Uterus (tissue), 2 donors: Measurements from ENCODE around the gene SREBF1.

Source experiments
- POLR2A ChIP-seq, 2 donors: fragments of 450-650 bp; IDR thresholded peaks; one replicate each; pipeline ENCODE4 v1.6.1; 2016; ENCODE audit warnings: antibody characterized with exemption in 2 of 2, mild to moderate bottlenecking in 1 of 2, moderate library complexity in 1 of 2
- TF ChIP-seq, protein P1 (sequence below), 4 experiments: fragments of 200-600 bp in 2 of 4; fragments of 450-650 bp in 2 of 4; sonication (generic) in 2 of 4; IDR thresholded peaks; one replicate each; pipeline ENCODE4 v1.5.1; 2016 to 2019; ENCODE audit warnings: antibody characterized with exemption in 4 of 4, mild to moderate bottlenecking in 2 of 4, moderate library complexity in 1 of 4

DNA sequence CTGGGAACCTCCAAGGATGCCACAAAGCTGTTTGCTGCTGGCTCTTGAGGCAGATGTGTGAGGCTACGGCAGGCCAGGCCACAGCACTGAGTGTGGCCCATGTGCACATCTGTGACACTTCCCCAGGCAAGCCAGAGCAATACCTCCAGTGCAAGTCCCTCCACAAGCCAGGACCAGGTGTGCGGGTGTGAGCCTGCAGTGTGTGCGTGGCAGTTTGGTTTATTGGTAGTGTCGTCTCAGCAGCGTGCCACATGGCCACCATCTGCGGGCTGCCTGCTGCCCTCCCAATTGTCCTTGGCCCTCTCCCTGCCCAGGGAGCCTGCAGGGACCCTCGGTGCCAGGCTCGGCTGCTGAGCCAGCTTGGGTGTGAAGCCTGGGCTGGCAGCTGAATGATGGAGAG is 9.9 kb upstream of the SREBF1 start:
- TF ChIP-seq, protein P1, sequence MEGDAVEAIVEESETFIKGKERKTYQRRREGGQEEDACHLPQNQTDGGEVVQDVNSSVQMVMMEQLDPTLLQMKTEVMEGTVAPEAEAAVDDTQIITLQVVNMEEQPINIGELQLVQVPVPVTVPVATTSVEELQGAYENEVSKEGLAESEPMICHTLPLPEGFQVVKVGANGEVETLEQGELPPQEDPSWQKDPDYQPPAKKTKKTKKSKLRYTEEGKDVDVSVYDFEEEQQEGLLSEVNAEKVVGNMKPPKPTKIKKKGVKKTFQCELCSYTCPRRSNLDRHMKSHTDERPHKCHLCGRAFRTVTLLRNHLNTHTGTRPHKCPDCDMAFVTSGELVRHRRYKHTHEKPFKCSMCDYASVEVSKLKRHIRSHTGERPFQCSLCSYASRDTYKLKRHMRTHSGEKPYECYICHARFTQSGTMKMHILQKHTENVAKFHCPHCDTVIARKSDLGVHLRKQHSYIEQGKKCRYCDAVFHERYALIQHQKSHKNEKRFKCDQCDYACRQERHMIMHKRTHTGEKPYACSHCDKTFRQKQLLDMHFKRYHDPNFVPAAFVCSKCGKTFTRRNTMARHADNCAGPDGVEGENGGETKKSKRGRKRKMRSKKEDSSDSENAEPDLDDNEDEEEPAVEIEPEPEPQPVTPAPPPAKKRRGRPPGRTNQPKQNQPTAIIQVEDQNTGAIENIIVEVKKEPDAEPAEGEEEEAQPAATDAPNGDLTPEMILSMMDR (IDR thresholded peaks at IDR 0.05), result no peak
- TF ChIP-seq POLR2A (IDR thresholded peaks at IDR 0.05), result no peak
